Ishikawa (cell line): ENCODE results near the gene WDFY1.

ENCODE experiments used
- CEBPB ChIP-seq: IDR thresholded peaks from 2 replicates; pipeline ENCODE4 v1.6.1; 2012
- CREB1 ChIP-seq: IDR thresholded peaks from 2 replicates; pipeline ENCODE4 v1.6.1; 2012; ENCODE audit warnings: low read depth
- EGR1 ChIP-seq: IDR thresholded peaks from 2 replicates; pipeline ENCODE4 v1.6.1; 2012
- EP300 ChIP-seq: IDR thresholded peaks from 2 replicates; pipeline ENCODE4 v1.6.1; 2012; ENCODE audit warnings: borderline replicate concordance
- FOXM1 ChIP-seq: IDR thresholded peaks from 2 replicates; pipeline ENCODE4 v1.6.1; 2012; ENCODE audit warnings: low read depth, borderline replicate concordance
- MAX ChIP-seq: IDR thresholded peaks from 2 replicates; pipeline ENCODE4 v1.6.1; 2012
- NFIC ChIP-seq: IDR thresholded peaks from 2 replicates; pipeline ENCODE4 v1.6.1; 2012
- RAD21 ChIP-seq: IDR thresholded peaks from 2 replicates; pipeline ENCODE4 v1.6.1; 2012; ENCODE audit warnings: low read depth
- TAF1 ChIP-seq: IDR thresholded peaks from 2 replicates; pipeline ENCODE4 v1.6.1; 2012; ENCODE audit warnings: low read depth, mild to moderate bottlenecking
- TCF12 ChIP-seq: IDR thresholded peaks from 2 replicates; pipeline ENCODE4 v1.6.1; 2012; ENCODE audit warnings: low read depth
- TEAD4 ChIP-seq: IDR thresholded peaks from 2 replicates; pipeline ENCODE4 v1.6.1; 2012
- USF1 ChIP-seq: IDR thresholded peaks from 2 replicates; pipeline ENCODE4 v1.6.1; 2012
- YY1 ChIP-seq: IDR thresholded peaks from 2 replicates; pipeline ENCODE4 v1.6.1; 2012; ENCODE audit warnings: low read depth
- ZBTB7A ChIP-seq: IDR thresholded peaks from 2 replicates; pipeline ENCODE4 v1.6.1; 2012; ENCODE audit warnings: low read depth
- TF ChIP-seq, protein P1 (sequence below): IDR thresholded peaks from 2 replicates; pipeline ENCODE4 v1.6.1; 2012; ENCODE audit warnings: low read depth, mild to moderate bottlenecking

WDFY1 gene

DNA sequence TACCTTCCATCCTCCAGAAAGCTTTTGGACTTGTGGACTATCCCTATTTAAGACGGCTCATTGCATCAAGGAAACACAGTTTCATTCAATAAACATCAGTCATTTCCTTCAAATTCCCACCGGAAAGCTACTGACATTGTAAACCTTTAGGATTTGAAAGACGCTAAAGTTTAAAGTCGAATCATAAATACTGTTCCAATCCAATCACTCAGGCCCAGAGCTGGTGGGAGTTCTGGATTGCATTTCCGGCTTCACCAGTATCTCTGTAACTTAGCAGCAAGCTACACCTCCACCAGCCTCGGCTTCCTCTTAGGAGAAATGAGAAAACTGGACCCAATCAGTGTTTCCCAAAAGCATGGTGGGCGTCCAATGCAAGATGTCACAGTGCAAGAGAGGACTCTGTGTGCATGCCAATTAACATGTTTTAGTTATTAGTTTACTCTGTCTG lies 1.6 kb downstream of the WDFY1 start:
- TF ChIP-seq ZBTB7A (no peak), FOXM1 (no peak), TAF1 (no peak), USF1 (no peak), YY1 (no peak), CEBPB (no peak), EP300 (no peak)

- TF ChIP-seq FOXM1 (no peak), ZBTB7A (no peak), EP300 (no peak), TCF12 (no peak), RAD21 (no peak), YY1 (no peak)
These were observed 2.0 kb downstream of the WDFY1 start for GRCh38 chr2:223943135-223943534.

GRCh38 chr2:223941579-223942277 lies 3.4 kb downstream of the WDFY1 start:
- TF ChIP-seq EGR1, result no peak
- no peak for TF ChIP-seq YY1
- no peak for TF ChIP-seq TEAD4
- TF ChIP-seq RAD21, result no peak
- TF ChIP-seq NFIC, result no peak
- no peak for TF ChIP-seq EP300
- TF ChIP-seq CEBPB, result no peak
- no peak for TF ChIP-seq FOXM1
- TF ChIP-seq CREB1, result no peak
- no peak for TF ChIP-seq ZBTB7A
- TF ChIP-seq TCF12, result no peak
- no peak for TF ChIP-seq TAF1
- no peak for TF ChIP-seq MAX
- TF ChIP-seq, protein P1, sequence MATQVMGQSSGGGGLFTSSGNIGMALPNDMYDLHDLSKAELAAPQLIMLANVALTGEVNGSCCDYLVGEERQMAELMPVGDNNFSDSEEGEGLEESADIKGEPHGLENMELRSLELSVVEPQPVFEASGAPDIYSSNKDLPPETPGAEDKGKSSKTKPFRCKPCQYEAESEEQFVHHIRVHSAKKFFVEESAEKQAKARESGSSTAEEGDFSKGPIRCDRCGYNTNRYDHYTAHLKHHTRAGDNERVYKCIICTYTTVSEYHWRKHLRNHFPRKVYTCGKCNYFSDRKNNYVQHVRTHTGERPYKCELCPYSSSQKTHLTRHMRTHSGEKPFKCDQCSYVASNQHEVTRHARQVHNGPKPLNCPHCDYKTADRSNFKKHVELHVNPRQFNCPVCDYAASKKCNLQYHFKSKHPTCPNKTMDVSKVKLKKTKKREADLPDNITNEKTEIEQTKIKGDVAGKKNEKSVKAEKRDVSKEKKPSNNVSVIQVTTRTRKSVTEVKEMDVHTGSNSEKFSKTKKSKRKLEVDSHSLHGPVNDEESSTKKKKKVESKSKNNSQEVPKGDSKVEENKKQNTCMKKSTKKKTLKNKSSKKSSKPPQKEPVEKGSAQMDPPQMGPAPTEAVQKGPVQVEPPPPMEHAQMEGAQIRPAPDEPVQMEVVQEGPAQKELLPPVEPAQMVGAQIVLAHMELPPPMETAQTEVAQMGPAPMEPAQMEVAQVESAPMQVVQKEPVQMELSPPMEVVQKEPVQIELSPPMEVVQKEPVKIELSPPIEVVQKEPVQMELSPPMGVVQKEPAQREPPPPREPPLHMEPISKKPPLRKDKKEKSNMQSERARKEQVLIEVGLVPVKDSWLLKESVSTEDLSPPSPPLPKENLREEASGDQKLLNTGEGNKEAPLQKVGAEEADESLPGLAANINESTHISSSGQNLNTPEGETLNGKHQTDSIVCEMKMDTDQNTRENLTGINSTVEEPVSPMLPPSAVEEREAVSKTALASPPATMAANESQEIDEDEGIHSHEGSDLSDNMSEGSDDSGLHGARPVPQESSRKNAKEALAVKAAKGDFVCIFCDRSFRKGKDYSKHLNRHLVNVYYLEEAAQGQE, result no peak
- no peak for TF ChIP-seq USF1

- TF ChIP-seq EGR1 (no peak), FOXM1 (no peak), NFIC (no peak), TEAD4 (no peak), YY1 (no peak), CREB1 (no peak)
These were observed 7.6 kb downstream of the WDFY1 start for GRCh38 chr2:223937535-223937934.

GRCh38 chr2:223936862-223937326 lies 8.2 kb downstream of the WDFY1 start:
- TF ChIP-seq NFIC (no peak), RAD21 (no peak), ZBTB7A (no peak), EP300 (no peak), TEAD4 (no peak), USF1 (no peak), MAX (no peak), FOXM1 (no peak), TAF1 (no peak), CEBPB (no peak), CREB1 (no peak)
- TF ChIP-seq, protein P1, result no peak
